ENCODE results near the gene TRABD2B.

TRABD2B gene

GRCh38 chr1:47913225-47913823 is 83.9 kb downstream of the TRABD2B start:
- Mint-ChIP-seq H3K9me3 (no peaks in the 10 kb centered on the region), H3K36me3 (ENCODE audit: low read depth) (no peaks in the 10 kb centered on the region), H3K4me3 (no peak overlapping the region), H3K27ac (peak overlapping the region in 1 of 3 experiments; percentile 8), H3K4me1 (peaks cover 45% of the 10 kb centered on the region), H3K27me3 (ENCODE audit: low read depth) (peaks cover 55% of the 10 kb centered on the region)
- TF ChIP-seq, protein P1, sequence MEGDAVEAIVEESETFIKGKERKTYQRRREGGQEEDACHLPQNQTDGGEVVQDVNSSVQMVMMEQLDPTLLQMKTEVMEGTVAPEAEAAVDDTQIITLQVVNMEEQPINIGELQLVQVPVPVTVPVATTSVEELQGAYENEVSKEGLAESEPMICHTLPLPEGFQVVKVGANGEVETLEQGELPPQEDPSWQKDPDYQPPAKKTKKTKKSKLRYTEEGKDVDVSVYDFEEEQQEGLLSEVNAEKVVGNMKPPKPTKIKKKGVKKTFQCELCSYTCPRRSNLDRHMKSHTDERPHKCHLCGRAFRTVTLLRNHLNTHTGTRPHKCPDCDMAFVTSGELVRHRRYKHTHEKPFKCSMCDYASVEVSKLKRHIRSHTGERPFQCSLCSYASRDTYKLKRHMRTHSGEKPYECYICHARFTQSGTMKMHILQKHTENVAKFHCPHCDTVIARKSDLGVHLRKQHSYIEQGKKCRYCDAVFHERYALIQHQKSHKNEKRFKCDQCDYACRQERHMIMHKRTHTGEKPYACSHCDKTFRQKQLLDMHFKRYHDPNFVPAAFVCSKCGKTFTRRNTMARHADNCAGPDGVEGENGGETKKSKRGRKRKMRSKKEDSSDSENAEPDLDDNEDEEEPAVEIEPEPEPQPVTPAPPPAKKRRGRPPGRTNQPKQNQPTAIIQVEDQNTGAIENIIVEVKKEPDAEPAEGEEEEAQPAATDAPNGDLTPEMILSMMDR (IDR thresholded peaks at IDR 0.05; ENCODE audit: unreplicated experiment in 3 of 3): no peak

GRCh38 chr1:47912756-47913155 is 84.4 kb downstream of the TRABD2B start:
- Mint-ChIP-seq H3K27ac (peak overlapping the region in 1 of 3 experiments; percentile 8), H3K9me3 (no peaks in the 10 kb centered on the region), H3K27me3 (ENCODE audit: low read depth) (peaks cover 55% of the 10 kb centered on the region), H3K4me3 (no peak overlapping the region), H3K36me3 (ENCODE audit: low read depth) (no peaks in the 10 kb centered on the region), H3K4me1 (peaks cover 43% of the 10 kb centered on the region)
- TF ChIP-seq, protein P1 (IDR thresholded peaks at IDR 0.05; ENCODE audit: unreplicated experiment in 3 of 3): no peak

GRCh38 chr1:47911892-47912291 is 85.3 kb downstream of the TRABD2B start:
- Mint-ChIP-seq H3K9me3 (no peaks in the 10 kb centered on the region), H3K27ac (peak overlapping the region in 2 of 3 experiments; percentile 7 to 12), H3K4me3 (no peak overlapping the region), H3K27me3 (ENCODE audit: low read depth) (peaks cover 59% of the 10 kb centered on the region), H3K36me3 (ENCODE audit: low read depth) (no peaks in the 10 kb centered on the region), H3K4me1 (peaks cover 41% of the 10 kb centered on the region)
- TF ChIP-seq, protein P1 (IDR thresholded peaks at IDR 0.05; ENCODE audit: unreplicated experiment in 3 of 3): no peak

DNA sequence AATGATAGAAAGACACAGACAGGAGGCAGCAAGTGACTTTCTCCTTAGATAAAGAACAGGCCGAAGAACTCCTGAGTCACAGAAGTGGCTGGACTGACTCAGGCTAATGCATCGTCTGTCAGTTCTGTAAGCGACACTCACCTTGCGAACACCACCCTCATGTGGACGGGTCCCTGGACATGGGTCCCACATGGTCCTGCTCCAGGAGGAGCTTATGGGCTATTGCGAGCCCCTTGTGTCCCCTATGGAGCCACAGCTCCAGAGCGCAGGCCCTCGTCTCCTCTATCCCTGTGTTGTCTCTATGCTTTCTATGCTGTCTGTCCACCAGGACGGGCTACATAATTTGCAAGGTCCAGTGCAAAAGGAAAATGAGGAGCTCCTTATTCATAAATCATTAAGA is 85.8 kb downstream of the TRABD2B start:
- Mint-ChIP-seq H3K36me3 (ENCODE audit: low read depth) (no peaks in the 10 kb centered on the region), H3K4me3 (no peak overlapping the region), H3K9me3 (no peaks in the 10 kb centered on the region), H3K27ac (peak overlapping the region in 2 of 3 experiments; percentile 7 to 12), H3K27me3 (ENCODE audit: low read depth) (peaks cover 56% of the 10 kb centered on the region), H3K4me1 (peaks cover 41% of the 10 kb centered on the region)
- TF ChIP-seq, protein P1 (IDR thresholded peaks at IDR 0.05; ENCODE audit: unreplicated experiment in 3 of 3): no peak

GRCh38 chr1:47908258-47908657 is 88.9 kb downstream of the TRABD2B start:
- no peak overlapping the region for H3K4me3 Mint-ChIP-seq
- TF ChIP-seq, protein P1 (IDR thresholded peaks at IDR 0.05; ENCODE audit: unreplicated experiment in 3 of 3): no peak
- no peaks in the 10 kb centered on the region for H3K9me3 Mint-ChIP-seq
- H3K27ac Mint-ChIP-seq: no peak overlapping the region
- peaks cover 58% of the 10 kb centered on the region for H3K27me3 Mint-ChIP-seq (ENCODE audit: low read depth)
- peaks cover 37% of the 10 kb centered on the region for H3K4me1 Mint-ChIP-seq
- no peaks in the 10 kb centered on the region for H3K36me3 Mint-ChIP-seq (ENCODE audit: low read depth)

DNA sequence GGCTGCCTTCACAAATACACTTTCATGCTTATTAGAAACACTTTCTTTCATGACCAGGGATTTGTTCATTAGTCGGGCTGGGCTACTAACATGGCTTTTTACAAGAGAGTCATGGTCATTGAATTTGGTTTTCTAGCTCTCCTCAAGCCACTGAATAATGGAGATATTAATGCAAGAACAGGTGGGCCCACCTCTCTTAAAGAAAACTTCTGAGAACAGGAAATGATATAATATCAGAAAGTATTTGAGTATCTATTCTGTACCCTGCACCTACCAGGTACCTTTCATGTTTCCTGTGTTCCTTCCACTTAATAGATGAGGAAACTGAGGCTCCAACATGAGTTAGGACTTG is 90.0 kb downstream of the TRABD2B start:
- TF ChIP-seq, protein P1 (IDR thresholded peaks at IDR 0.05; ENCODE audit: unreplicated experiment in 3 of 3): no peak
- Mint-ChIP-seq H3K27ac (peak overlapping the region in 1 of 3 experiments; percentile 13), H3K9me3 (no peaks in the 10 kb centered on the region)

More for the DNA sequence above, 90.0 kb downstream of the TRABD2B start:
- H3K4me1 Mint-ChIP-seq: peaks cover 30% of the 10 kb centered on the region
- H3K4me3 Mint-ChIP-seq: no peak overlapping the region
- H3K27me3 Mint-ChIP-seq (ENCODE audit: low read depth): peaks cover 53% of the 10 kb centered on the region
- H3K36me3 Mint-ChIP-seq (ENCODE audit: low read depth): no peaks in the 10 kb centered on the region

Data from nephron (organoid).